K562 (cell line): ENCODE data around the gene ADGRF1.
A peak's percentile ranks its signal among the peaks of the same experiment; 100 is the strongest.

Experiments used
- HINFP ChIP-seq: fragments of 450-650 bp; conservative IDR thresholded peaks from 2 replicates; pipeline ENCODE4 v1.6.1; 2016; ENCODE audit warnings: missing genetic modification characterization, low read depth, mild to moderate bottlenecking, control low read depth, missing compliant biosample characterization
- POLR2A ChIP-seq: fragments of 450-650 bp; conservative IDR thresholded peaks from 2 replicates; pipeline ENCODE4 v1.6.1; 2016
- SMAD2 ChIP-seq: fragments of 150-350 bp; IDR thresholded peaks from 2 replicates; pipeline ENCODE4 v1.6.1; 2014; ENCODE audit warnings: low read depth, mild to moderate bottlenecking, low read length
- SMC3 ChIP-seq: conservative IDR thresholded peaks from 2 replicates; pipeline ENCODE4 v1.6.1; 2011; ENCODE audit warnings: low read depth, low read length, improper control_type of control experiment; ENCODE audit not compliant: insufficient read depth
- TEAD1 ChIP-seq, 2 experiments: fragments of 450-650 bp in 1 of 2; sonication (generic) in 1 of 2; formaldehyde crosslinking; IDR thresholded peaks; 2 replicates each; pipeline versions ENCODE4 v1.4.0 to v1.8.0; 2020 to 2022; ENCODE audit warnings: mild to moderate bottlenecking in 2 of 2, missing genetic modification reagents in 1 of 2
- ZNF512 ChIP-seq: IDR thresholded peaks from 2 replicates; pipeline ENCODE4 v1.6.1; 2016; ENCODE audit warnings: missing genetic modification characterization, missing compliant biosample characterization
- TF ChIP-seq, protein P1 (sequence below), 3 experiments: IDR thresholded peaks in 2 of 3; conservative IDR thresholded peaks in 1 of 3; 2 replicates each; pipeline ENCODE4 v1.5.1; 2011 to 2012; ENCODE audit warnings: low read length in 3 of 3, mild to moderate bottlenecking in 3 of 3, control low read depth in 2 of 3, improper control_type of control experiment in 1 of 3, inconsistent platforms in 1 of 3, low read depth in 1 of 3, mixed read lengths in 1 of 3, moderate library complexity in 1 of 3; ENCODE audit not compliant: insufficient read depth in 2 of 3

DNA sequence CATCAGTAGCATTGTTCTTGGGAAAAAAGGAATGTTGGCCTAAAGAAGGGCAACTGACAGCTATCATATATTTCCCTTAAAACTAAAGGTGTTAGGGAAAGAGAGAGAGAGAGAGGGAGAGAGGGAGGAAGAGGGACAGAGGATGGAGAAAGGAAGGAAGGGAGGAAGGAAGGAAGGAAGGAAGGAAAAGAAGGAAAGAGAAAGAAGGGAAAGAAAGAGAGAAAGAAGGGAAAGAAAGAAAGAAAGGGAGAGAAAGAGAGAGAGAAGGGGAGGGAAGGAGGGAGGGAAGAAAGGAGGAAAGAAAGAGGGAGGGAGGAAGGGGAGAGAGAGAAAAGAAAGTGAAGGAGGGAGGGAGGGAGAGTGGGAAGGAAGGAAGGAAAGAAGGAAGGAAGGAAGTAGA lies 82.7 kb downstream of the ADGRF1 start:
- TF ChIP-seq, protein P1, sequence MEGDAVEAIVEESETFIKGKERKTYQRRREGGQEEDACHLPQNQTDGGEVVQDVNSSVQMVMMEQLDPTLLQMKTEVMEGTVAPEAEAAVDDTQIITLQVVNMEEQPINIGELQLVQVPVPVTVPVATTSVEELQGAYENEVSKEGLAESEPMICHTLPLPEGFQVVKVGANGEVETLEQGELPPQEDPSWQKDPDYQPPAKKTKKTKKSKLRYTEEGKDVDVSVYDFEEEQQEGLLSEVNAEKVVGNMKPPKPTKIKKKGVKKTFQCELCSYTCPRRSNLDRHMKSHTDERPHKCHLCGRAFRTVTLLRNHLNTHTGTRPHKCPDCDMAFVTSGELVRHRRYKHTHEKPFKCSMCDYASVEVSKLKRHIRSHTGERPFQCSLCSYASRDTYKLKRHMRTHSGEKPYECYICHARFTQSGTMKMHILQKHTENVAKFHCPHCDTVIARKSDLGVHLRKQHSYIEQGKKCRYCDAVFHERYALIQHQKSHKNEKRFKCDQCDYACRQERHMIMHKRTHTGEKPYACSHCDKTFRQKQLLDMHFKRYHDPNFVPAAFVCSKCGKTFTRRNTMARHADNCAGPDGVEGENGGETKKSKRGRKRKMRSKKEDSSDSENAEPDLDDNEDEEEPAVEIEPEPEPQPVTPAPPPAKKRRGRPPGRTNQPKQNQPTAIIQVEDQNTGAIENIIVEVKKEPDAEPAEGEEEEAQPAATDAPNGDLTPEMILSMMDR (IDR thresholded peaks at IDR 0.05 in 2 of 3, conservative IDR thresholded peaks at IDR 0.05 in 1 of 3; ENCODE audit: insufficient read depth in 2 of 3, low read depth in 1 of 3, low read length in 3 of 3): no peak
- TF ChIP-seq TEAD1 (CRISPR knock-in tag; IDR thresholded peaks at IDR 0.05) (no peak), SMC3 (no peak), SMAD2 (no peak), POLR2A (no peak), ZNF512 (tag) (0 out of 2 replicates have a peak, but pooled peaks have one; percentile 55), HINFP (tag) (no peak)
